HepG2 (cell line): ENCODE measurements around the gene RNF113A. TPM values are rescaled to one million over a fixed set of nuclear protein-coding genes. Genes with fewer than 3 reads are reported as not detected.

Experiments used
- ATAC-seq: fragments of 200-7000 bp; cut with Tn5 transposase; 3 replicates; pipeline ENCODE4 v1.9.1; 2020; ENCODE audit warnings: mild to moderate bottlenecking, moderate library complexity
- BruUV-seq: library from RNA; stranded (reverse); fragments of 400-500 nt; replicated peaks from 2 replicates; lab custom pipeline; 2021; lab: Mats Ljungman, UMichigan
- CTCF ChIA-PET: fragments of 300-600 bp; formaldehyde crosslinking; extraction: SDS; loops from one replicate; lab custom pipeline; 2021; ENCODE audit warnings: low total read pairs, inconsistent platforms, low intra/inter-chr PET ratio; lab: Yijun Ruan, JAX
- POLR2A ChIA-PET: fragments of 350-600 bp; sonication (Branson Sonifier 250); formaldehyde crosslinking; loops from one replicate; lab custom pipeline; 2020; ENCODE audit warnings: antibody characterized with exemption, inconsistent platforms; lab: Yijun Ruan, JAX
- DNase-seq: peaks from one replicate; pipeline ENCODE4 v3.0.0-alpha.2; 2015; ENCODE audit warnings: low spot score
- FAIRE-seq: peaks from 3 replicates; lab custom pipeline; 2011; peaks lifted over from hg19 to GRCh38; lab: Jason Lieb, UNC
- H2AFZ ChIP-seq: one replicate; pipeline ENCODE4 v1.6.1; 2011; ENCODE audit warnings: low read length, inconsistent platforms
- H3K27ac ChIP-seq: fragments of 300-600 bp; 3 replicates; pipeline ENCODE4 v1.8.0; 2011; ENCODE audit warnings: mixed run types, mild to moderate bottlenecking, mixed read lengths, low read length, inconsistent platforms; ENCODE audit not compliant: insufficient read depth; ENCODE audit errors: extremely low read length
- H3K27me3 ChIP-seq, 2 experiments: fragments of 200-600 bp in 1 of 2; 2 replicates in 1 of 2; 3 replicates in 1 of 2; pipeline versions ENCODE4 v1.6.0 to v1.8.0; 2011; ENCODE audit warnings: low read length in 2 of 2, mild to moderate bottlenecking in 2 of 2, moderate library complexity in 2 of 2, inconsistent platforms in 1 of 2; ENCODE audit not compliant: insufficient read depth in 2 of 2, control insufficient read depth in 1 of 2
- H3K36me3 ChIP-seq, 2 experiments: fragments of 200-600 bp in 1 of 2; replicated peaks in 1 of 2; 2 replicates in 1 of 2; 3 replicates in 1 of 2; pipeline versions ENCODE4 v1.5.1 to v1.8.0; 2011; ENCODE audit warnings: low read length in 2 of 2, inconsistent platforms in 1 of 2; ENCODE audit not compliant: insufficient read depth in 2 of 2, control insufficient read depth in 1 of 2
- H3K4me1 ChIP-seq: 2 replicates; pipeline ENCODE4 v1.5.1; 2012; ENCODE audit warnings: low read length, inconsistent platforms; ENCODE audit not compliant: insufficient read depth
- H3K4me2 ChIP-seq: 2 replicates; pipeline ENCODE4 v1.6.0; 2011; ENCODE audit warnings: low read depth, low read length, inconsistent platforms
- H3K4me3 ChIP-seq, 3 experiments: fragments of 200-600 bp in 1 of 3; sonication (generic), shearing (Covaris generic) in 1 of 3; replicated peaks in 1 of 3; 2 replicates each; pipeline ENCODE4 v1.5.1; 2011 to 2016; ENCODE audit warnings: low read length in 3 of 3, inconsistent platforms in 2 of 3, low read depth in 2 of 3, mild to moderate bottlenecking in 2 of 3, control low read depth in 1 of 3, mixed read lengths in 1 of 3; ENCODE audit not compliant: insufficient read depth in 1 of 3
- H3K79me2 ChIP-seq: one replicate; pipeline ENCODE4 v1.6.1; 2011; ENCODE audit warnings: low read length, inconsistent platforms; ENCODE audit not compliant: insufficient read depth
- H3K9ac ChIP-seq: 2 replicates; pipeline ENCODE4 v1.6.0; 2011; ENCODE audit warnings: mild to moderate bottlenecking, low read depth, low read length, inconsistent platforms; ENCODE audit not compliant: insufficient read depth
- H3K9me3 ChIP-seq: 2 replicates; pipeline ENCODE4 v1.5.1; 2012; ENCODE audit warnings: mild to moderate bottlenecking, low read length
- H4K20me1 ChIP-seq: 2 replicates; pipeline ENCODE4 v1.6.0; 2011; ENCODE audit warnings: inconsistent platforms, mild to moderate bottlenecking, low read length, moderate library complexity; ENCODE audit not compliant: insufficient read depth
- DPF2 ChIP-seq: sonication (generic); formaldehyde crosslinking; IDR thresholded peaks from 2 replicates; pipeline ENCODE4 v1.4.0; 2020; ENCODE audit warnings: mild to moderate bottlenecking, low read depth, missing genetic modification reagents, borderline replicate concordance
- KAT2B ChIP-seq: fragments of 150-350 bp; IDR thresholded peaks from 2 replicates; pipeline ENCODE4 v1.6.1; 2014; ENCODE audit warnings: low read depth, low read length, borderline replicate concordance
- NFKBIZ ChIP-seq: IDR thresholded peaks from 2 replicates; pipeline ENCODE4 v1.6.1; 2018; ENCODE audit warnings: missing genetic modification reagents, missing compliant biosample characterization
- PPARG ChIP-seq: conservative IDR thresholded peaks from 2 replicates; pipeline ENCODE4 v1.6.1; 2016; ENCODE audit warnings: missing biosample characterization, missing genetic modification reagents
- TCF7 ChIP-seq: sonication (generic); IDR thresholded peaks from 2 replicates; pipeline ENCODE4 v1.6.1; 2016; ENCODE audit warnings: antibody characterized with exemption, low read depth
- YEATS2 ChIP-seq: sonication (generic); formaldehyde crosslinking; IDR thresholded peaks from 2 replicates; pipeline ENCODE4 v1.4.0; 2020; ENCODE audit warnings: missing genetic modification reagents, borderline replicate concordance
- ZC3H4 ChIP-seq: sonication (generic); formaldehyde crosslinking; IDR thresholded peaks from 2 replicates; pipeline ENCODE4 v1.4.0; 2020; ENCODE audit warnings: missing genetic modification reagents, borderline replicate concordance
- WGBS: methylation state at CpG from one replicate; pipeline ENCODE4 v1.1.6; 2017; ENCODE audit warnings: low lambda C conversion rate; 5-methylcytosine and 5-hydroxymethylcytosine counted together
- in situ Hi-C: cut with HindIII; loops from 2 replicates; pipeline ENCODE4 v1.10.0; 2017; ENCODE audit warnings: low pct_unique_long_range_greater_than_20kb; ENCODE audit not compliant: extremely low pct_ligation_motif_present
- intact Hi-C: fragments of 100-400 bp; cut with micrococcal nuclease; formaldehyde crosslinking; loops from one replicate; pipeline ENCODE4 v1.10.0; 2022; ENCODE audit not compliant: unreplicated experiment
- polyA plus RNA-seq, 8 experiments: library from polyadenylated mRNA; depleted of rRNA in 3 of 8; stranded (reverse) in 7 of 8; unstranded in 1 of 8; fragments of >200 nt; fragmentation: Illumina TruSeq in 4 of 8; extraction: Trizol in 4 of 8; gene quantifications; 2 replicates each; pipeline versions ENCODE4 v1.2.1 to v1.2.3, GENCODE V29; 2011 to 2016; ENCODE audit warnings: low read depth in 4 of 8, missing spikeins in 1 of 8, mixed read lengths in 1 of 8; ENCODE audit not compliant: insufficient read depth in 1 of 8
- total RNA-seq, 5 experiments: library from RNA; depleted of rRNA; stranded (reverse); fragments of >200 nt; fragmentation: Illumina TruSeq; extraction: Trizol; gene quantifications; 2 replicates each; pipeline ENCODE4 v1.2.3, GENCODE V29; 2016; ENCODE audit warnings: low read depth in 1 of 5
- TF ChIP-seq, protein P1 (sequence below): sonication (generic); formaldehyde crosslinking; IDR thresholded peaks from 2 replicates; pipeline ENCODE4 v1.4.0; 2020; ENCODE audit warnings: missing genetic modification reagents, borderline replicate concordance
- TF ChIP-seq, protein P2 (sequence below): IDR thresholded peaks from 2 replicates; pipeline ENCODE4 v1.6.1; 2018; ENCODE audit warnings: missing genetic modification reagents, mild to moderate bottlenecking, missing compliant biosample characterization
- TF ChIP-seq, protein P3 (sequence below): conservative IDR thresholded peaks from 2 replicates; pipeline ENCODE4 v1.6.1; 2018; ENCODE audit warnings: missing genetic modification reagents
- TF ChIP-seq, protein P4 (sequence below): sonication (generic); formaldehyde crosslinking; IDR thresholded peaks from 2 replicates; pipeline ENCODE4 v1.8.0; 2022; ENCODE audit warnings: mild to moderate bottlenecking, missing genetic modification reagents; ENCODE audit not compliant: insufficient replicate concordance

The RNF113A gene
- total and polyA plus RNA-seq, 2 of the 13 experiments (the other 11 are each of a cell fraction or from before 2014, with no cell fraction given), result 14.0 to 15.4 TPM

DNA sequence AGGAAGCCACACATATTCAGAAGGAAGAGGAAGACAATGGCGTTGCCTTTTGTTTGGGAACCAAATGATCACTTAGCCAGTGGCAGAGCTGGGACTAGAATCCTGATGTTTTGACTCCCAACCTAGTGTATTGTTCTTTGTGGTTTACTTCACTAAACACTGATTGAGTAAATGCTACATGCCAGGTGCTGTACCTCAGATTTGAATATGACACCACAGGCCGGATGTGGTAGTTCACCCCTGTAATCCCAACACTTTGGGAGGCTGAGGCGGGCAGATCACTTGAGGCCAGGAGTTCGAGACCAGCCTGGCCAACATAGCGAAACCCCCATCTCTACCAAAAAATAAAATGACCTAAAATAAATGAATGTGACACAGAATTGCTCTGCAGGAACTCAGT, 8.5 kb upstream of the RNF113A start:
- TF ChIP-seq YEATS2 (CRISPR knock-in tag), result no peak
- TF ChIP-seq, protein P1, sequence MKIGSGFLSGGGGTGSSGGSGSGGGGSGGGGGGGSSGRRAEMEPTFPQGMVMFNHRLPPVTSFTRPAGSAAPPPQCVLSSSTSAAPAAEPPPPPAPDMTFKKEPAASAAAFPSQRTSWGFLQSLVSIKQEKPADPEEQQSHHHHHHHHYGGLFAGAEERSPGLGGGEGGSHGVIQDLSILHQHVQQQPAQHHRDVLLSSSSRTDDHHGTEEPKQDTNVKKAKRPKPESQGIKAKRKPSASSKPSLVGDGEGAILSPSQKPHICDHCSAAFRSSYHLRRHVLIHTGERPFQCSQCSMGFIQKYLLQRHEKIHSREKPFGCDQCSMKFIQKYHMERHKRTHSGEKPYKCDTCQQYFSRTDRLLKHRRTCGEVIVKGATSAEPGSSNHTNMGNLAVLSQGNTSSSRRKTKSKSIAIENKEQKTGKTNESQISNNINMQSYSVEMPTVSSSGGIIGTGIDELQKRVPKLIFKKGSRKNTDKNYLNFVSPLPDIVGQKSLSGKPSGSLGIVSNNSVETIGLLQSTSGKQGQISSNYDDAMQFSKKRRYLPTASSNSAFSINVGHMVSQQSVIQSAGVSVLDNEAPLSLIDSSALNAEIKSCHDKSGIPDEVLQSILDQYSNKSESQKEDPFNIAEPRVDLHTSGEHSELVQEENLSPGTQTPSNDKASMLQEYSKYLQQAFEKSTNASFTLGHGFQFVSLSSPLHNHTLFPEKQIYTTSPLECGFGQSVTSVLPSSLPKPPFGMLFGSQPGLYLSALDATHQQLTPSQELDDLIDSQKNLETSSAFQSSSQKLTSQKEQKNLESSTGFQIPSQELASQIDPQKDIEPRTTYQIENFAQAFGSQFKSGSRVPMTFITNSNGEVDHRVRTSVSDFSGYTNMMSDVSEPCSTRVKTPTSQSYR, result no peak
- TF ChIP-seq, protein P2, sequence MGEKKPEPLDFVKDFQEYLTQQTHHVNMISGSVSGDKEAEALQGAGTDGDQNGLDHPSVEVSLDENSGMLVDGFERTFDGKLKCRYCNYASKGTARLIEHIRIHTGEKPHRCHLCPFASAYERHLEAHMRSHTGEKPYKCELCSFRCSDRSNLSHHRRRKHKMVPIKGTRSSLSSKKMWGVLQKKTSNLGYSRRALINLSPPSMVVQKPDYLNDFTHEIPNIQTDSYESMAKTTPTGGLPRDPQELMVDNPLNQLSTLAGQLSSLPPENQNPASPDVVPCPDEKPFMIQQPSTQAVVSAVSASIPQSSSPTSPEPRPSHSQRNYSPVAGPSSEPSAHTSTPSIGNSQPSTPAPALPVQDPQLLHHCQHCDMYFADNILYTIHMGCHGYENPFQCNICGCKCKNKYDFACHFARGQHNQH, result no peak
- no peaks in the 10 kb centered on the region for H3K79me2 ChIP-seq
- ChIA-PET CTCF (interaction anchor here (1.2 kb wide), 1 partner anchor 152 kb away, joined by 3 read pairs; no protein-coding TSS in a partner anchor), POLR2A (interaction anchor here (0.6 kb wide), 1 partner anchor 313 kb away, joined by 3 read pairs; no protein-coding TSS in a partner anchor)
- no peaks in the 10 kb centered on the region for H3K4me1 ChIP-seq
- no peak overlapping the region for H3K4me2 ChIP-seq
- ATAC-seq (no peak; the same call in 2 of the 3 replicates), DNase-seq (no peak), FAIRE-seq (no peak)
- H3K9ac ChIP-seq, result no peak overlapping the region
- H3K36me3 ChIP-seq, result peaks cover 0 to under 1% of the 10 kb centered on the region in 2 experiments; a peak in 1 of 5 replicates
- in situ Hi-C loops (no loop called here), intact Hi-C loops (no loop called here)
- H3K27ac ChIP-seq, result no peak overlapping the region
- H4K20me1 ChIP-seq, result no peaks in the 10 kb centered on the region
- no TSS peak for BruUV-seq
- H2AFZ ChIP-seq, result no peak overlapping the region
- 97% methylated on average over 5 of the region's 5 CpGs for WGBS
- H3K9me3 ChIP-seq, result no peaks in the 10 kb centered on the region
- H3K4me3 ChIP-seq, result no peak overlapping the region
- no peaks in the 10 kb centered on the region for H3K27me3 ChIP-seq

DNA sequence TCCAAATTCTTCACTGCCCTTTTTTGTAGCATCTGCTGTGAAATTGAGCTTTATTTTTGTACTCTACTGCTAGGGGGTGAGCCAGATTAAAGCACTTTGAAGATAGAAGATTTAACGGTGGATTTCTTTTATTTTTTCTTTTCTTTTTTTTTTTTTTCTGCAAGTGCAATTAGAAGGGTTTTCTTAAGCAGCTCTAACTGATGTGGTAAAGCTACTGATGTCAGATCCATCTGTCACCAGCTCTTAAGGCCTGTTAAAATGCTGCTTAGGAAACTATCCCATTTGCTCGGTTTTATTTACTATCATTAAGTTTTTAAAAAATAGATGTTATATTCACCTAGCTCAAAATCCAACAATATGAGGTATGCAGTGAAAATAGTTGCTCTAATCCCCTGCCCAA, 7.2 kb upstream of the RNF113A start:
- ATAC-seq, result no peak
- H4K20me1 ChIP-seq, result no peaks in the 10 kb centered on the region
- WGBS, result 100% methylated on average over 2 of the region's 2 CpGs
- BruUV-seq, result no TSS peak
- POLR2A ChIA-PET, result no interaction called here
- no peak overlapping the region for H3K4me3 ChIP-seq
- H3K27ac ChIP-seq, result no peak overlapping the region
- DNase-seq, result no peak
- in situ Hi-C loops, result no loop called here
- intact Hi-C loops, result no loop called here
- peaks cover 0 to 5% of the 10 kb centered on the region in 2 experiments; a peak in 1 of 5 replicates for H3K36me3 ChIP-seq
- H3K27me3 ChIP-seq, result no peaks in the 10 kb centered on the region
- H3K4me1 ChIP-seq, result no peaks in the 10 kb centered on the region
- H3K4me2 ChIP-seq, result no peak overlapping the region
- no peak for FAIRE-seq
- CTCF ChIA-PET, result no interaction called here
- H3K9ac ChIP-seq, result no peak overlapping the region
- H3K9me3 ChIP-seq, result no peaks in the 10 kb centered on the region
- no peak overlapping the region for H2AFZ ChIP-seq
- H3K79me2 ChIP-seq, result no peaks in the 10 kb centered on the region
- TF ChIP-seq DPF2 (CRISPR knock-in tag), result no peak
- TF ChIP-seq, protein P3, sequence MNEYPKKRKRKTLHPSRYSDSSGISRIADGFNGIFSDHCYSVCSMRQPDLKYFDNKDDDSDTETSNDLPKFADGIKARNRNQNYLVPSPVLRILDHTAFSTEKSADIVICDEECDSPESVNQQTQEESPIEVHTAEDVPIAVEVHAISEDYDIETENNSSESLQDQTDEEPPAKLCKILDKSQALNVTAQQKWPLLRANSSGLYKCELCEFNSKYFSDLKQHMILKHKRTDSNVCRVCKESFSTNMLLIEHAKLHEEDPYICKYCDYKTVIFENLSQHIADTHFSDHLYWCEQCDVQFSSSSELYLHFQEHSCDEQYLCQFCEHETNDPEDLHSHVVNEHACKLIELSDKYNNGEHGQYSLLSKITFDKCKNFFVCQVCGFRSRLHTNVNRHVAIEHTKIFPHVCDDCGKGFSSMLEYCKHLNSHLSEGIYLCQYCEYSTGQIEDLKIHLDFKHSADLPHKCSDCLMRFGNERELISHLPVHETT (CRISPR knock-in tag), result no peak
- no peak for TF ChIP-seq TCF7
- no peak for TF ChIP-seq ZC3H4 (CRISPR knock-in tag)
- TF ChIP-seq, protein P4, sequence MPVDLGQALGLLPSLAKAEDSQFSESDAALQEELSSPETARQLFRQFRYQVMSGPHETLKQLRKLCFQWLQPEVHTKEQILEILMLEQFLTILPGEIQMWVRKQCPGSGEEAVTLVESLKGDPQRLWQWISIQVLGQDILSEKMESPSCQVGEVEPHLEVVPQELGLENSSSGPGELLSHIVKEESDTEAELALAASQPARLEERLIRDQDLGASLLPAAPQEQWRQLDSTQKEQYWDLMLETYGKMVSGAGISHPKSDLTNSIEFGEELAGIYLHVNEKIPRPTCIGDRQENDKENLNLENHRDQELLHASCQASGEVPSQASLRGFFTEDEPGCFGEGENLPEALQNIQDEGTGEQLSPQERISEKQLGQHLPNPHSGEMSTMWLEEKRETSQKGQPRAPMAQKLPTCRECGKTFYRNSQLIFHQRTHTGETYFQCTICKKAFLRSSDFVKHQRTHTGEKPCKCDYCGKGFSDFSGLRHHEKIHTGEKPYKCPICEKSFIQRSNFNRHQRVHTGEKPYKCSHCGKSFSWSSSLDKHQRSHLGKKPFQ (CRISPR knock-in tag), result no peak
- TF ChIP-seq KAT2B, result no peak
- no peak for TF ChIP-seq NFKBIZ (CRISPR knock-in tag)
- no peak for TF ChIP-seq PPARG
